Embryonic facial prominence (tissue), 1 donor: ENCODE results near the gene DNASE2.
"Not testable (repeated sequence)": the region's sequence is repeated elsewhere in the genome, so short reads cannot be mapped to it uniquely, and the experiment has no call there.

Source experiments
- DNase-seq: peaks from one replicate; pipeline ENCODE4 v3.0.0-alpha.2; 2016; ENCODE audit errors: extremely low spot score

Gene DNASE2

DNA sequence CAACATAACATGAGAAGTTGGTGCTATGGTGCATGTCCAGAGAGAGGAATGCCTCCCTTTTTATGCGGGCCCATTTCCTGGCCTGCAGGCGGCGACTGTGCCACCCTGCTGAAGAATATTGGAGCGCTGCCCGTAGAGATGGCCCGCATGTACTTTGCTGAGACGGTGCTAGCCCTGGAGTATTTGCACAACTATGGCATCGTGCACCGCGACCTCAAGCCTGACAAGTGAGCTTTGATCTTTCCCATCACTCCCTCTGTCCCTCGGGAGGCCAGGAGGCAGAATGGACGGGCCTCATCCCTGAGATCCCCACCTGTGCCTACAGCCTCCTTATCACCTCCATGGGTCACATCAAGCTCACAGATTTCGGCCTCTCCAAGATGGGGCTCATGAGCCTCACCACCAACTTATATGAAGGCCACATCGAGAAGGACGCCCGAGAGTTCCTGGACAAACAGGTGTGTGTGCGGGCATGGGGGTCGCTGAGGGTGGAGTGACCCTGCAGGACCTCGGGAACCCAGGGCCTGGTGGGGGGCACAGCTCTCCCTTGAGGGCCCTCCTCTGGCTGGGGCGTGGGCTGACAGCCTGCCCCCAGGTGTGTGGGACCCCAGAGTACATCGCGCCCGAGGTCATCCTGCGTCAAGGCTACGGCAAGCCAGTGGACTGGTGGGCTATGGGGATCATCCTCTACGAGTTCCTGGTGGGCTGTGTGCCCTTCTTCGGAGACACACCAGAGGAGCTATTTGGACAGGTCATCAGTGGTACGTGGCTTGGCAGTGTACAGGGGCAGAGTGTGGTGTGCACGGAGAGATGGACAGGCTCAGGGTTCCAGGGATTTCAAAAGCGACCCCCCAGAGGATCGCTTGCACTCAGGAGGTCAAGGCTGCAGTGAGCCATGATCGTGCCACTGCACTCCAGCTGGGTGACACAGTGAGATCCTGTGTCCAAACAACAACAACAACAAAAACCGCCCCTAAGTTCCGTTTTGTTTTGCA lies 16.2 kb downstream of the DNASE2 start:
- DNase-seq = no peak

DNA sequence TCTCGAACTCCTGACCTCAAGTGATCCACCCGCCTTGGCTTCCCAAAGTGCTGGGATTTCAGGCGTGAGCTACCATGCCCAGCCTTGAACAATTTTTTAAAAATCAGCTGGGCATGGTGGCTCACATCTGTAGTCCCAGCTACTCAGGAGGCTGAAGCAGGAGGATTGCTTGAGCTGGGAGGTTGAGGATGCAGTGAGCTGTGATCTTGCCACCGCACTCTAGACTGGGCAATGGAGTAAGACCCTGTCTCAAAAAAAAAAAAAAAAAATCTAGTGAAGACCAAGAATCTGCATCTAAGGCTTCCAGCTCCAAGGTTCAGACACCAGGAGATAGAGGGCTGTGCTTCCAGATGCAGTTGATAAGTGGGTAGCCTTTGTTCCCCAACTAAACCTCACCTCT lies 17.1 kb downstream of the DNASE2 start:
- DNase-seq = no peak

DNA sequence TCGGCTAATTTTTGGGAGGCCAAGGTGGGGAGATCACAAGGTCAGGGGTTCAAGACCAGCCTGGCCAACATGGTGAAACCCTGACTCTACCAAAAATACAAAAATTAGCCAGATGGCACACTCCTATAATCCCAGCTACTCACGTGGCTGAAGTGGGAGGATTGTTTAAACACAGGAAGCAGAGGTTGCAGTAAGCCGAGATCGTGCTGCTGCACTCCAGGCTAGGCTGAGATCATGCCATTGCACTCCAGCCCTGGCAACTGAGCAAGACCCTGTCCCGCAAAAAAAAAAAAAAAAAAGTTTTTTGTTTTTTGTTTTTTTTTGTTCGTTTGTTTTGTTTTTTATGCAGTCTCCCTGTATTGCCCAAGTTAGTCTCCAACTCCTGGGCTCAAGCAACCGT lies 21.7 kb downstream of the DNASE2 start:
- DNase-seq = no peak

DNA sequence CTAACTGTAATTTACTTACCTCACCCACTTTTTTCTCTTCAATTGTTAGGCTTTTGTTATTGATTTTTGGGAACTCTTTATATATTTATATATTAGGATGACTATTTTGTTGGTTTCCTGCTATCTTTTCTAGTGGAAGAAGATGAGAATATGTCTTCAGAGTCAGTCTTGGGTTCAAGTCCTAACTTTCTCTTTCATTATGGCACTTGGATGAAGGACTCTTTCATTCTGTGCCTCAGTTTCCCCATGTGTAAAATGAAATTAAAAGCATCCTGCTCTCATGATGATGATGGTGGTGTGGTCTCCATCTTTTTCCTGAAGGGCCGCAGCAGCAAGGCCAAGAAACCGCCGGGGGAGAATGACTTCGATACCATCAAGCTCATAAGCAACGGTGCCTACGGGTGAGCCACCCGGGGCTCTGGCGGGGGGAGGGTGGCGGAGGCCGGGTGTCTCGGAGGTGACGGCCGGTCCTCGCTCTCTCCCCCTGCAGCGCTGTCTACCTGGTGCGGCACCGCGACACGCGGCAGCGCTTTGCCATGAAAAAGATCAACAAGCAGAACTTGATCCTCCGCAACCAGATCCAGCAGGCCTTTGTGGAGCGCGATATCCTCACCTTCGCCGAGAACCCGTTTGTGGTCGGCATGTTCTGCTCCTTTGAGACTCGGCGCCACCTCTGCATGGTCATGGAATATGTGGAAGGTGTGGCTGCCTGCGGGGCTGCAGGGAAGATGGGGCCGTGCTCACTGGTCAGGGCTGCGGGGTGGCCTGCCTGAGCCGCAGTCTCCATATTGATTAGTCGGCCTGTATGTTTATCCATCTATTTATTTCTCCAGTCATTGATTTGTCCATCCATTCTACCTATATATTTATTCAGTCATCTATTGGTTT lies 23.0 kb downstream of the DNASE2 start:
- DNase-seq = no peak

DNA sequence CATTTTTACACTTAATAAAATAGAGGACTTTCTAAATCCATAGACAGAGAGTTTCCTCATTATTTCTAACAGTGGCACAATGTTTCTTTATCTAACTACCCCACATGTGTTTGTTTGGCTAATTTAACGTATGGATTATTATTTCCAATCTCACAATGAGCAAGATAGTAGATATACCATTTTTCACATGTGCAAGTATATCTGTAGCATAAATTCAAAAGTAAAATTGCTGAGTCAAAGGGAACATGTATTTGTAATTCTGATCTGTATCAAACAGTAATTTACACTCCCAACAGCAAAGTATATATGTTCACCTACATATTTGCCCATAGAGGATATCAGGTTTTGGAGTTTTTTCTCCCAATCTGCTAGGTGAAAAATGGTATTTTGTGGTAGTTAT lies 24.6 kb downstream of the DNASE2 start:
- DNase-seq = no peak

DNA sequence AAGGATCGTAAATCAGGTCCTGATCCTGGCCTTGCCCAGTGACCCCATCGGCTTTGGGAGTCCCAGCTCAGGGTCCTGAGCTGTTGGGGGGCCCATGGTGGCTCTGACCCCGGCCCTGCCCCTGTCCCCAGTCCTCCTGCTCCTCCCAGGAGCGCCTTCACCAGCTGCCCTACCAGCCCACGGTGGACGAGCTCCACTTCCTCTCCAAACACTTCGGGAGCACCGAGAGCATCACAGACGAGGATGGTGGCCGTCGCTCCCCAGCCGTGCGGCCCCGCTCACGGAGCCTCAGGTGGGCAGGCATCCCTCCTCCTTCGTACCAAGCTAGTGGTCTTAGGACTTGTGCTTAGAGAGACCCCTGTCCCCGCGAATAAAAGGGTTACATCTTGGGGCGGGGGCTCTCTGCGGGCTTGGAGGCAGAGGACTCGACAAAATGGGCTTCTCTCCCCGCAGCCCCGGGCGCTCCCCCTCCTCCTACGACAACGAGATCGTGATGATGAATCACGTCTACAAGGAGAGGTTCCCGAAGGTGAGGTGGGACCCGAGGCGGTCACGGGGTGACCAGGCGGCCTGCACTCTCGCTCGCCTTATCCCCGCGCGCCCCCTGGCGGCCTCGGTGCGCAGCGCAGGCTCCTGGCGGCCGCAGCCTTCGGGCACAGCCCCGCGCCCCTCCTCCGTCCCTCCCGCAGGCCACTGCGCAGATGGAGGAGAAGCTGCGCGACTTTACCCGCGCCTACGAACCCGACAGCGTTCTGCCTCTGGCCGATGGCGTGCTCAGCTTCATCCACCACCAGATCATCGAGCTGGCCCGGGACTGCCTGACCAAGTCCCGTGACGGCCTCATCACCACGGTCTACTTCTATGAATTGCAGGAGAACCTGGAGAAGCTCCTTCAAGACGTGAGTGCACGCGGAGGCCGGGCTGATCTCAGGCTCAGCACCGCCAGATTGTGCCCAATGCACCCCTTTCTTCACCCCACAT lies 33.8 kb downstream of the DNASE2 start:
- DNase-seq = no peak

DNA sequence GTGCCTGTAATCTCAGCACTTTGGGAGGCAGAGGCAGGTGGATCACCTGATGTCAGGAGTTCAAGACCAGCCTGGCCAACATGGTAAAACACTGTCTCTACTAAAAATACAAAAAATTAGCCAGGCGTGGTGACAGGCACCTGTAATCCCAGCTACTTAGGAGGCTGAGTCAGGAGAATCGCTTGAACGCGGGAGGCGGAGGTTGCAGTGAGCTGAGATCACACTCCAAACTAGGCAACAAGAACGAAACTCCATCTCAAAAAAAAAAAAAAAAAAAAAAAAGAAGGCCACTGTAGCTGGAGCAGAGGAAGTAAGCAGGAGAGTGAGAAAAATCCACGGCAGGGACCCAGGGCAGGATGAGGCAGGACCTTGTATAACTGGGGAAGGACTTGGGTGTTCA lies 34.6 kb downstream of the DNASE2 start:
- DNase-seq = not testable (repeated sequence)

DNA sequence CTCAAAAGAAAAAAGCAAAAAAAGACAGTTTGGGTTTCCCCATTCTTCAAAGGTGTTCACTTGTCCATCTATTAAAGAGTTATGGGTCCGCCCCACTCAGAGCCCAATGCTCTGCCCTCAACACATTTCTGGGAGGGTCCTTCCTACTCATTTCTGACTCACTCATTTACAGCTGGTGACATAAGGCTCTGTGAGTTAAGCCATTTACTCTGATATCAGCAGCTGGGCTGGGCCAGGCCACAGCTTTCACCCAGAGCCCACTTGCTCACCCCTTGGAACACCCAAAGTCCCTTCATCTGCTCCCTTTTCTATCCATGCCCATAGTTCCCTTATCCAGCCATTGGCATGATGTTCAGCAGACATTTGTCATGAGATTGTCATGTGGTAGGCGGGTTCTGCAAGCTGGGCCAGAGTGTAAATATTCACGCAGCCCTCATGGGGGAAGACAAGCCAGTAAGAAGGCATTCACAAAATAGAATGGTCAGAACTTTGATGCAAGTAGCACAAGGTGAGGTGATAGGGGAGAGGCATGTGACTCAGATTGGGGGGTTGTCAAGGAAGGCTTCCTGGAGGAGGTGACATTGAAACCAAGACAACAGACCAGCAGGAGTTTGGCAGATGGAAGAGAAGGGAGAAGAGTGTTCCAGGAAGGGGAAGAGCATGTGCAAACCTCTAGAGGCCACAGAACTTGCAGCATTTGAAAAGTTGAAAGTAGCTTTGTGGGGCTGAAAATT lies 37.1 kb downstream of the DNASE2 start:
- DNase-seq = no peak

DNA sequence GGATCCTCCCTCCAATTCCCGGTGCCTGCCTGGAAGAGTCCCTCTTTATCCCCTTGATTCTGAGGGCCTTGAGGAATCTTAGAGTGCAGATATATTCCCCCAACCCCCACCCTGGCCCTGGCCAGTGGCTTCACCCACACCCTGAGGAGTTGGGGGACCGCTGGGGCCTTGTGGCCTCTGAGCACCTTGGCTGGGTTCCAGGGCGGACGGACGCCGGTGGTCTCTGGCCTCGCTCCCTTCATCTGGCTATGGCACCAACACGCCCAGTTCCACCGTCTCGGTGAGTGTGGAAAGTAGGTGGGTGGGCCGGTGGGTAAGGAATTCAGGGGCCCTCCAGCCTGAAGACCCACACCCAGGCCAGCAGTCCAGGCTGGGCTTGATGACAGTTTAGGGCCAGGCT lies 37.9 kb downstream of the DNASE2 start:
- no peak for DNase-seq

DNA sequence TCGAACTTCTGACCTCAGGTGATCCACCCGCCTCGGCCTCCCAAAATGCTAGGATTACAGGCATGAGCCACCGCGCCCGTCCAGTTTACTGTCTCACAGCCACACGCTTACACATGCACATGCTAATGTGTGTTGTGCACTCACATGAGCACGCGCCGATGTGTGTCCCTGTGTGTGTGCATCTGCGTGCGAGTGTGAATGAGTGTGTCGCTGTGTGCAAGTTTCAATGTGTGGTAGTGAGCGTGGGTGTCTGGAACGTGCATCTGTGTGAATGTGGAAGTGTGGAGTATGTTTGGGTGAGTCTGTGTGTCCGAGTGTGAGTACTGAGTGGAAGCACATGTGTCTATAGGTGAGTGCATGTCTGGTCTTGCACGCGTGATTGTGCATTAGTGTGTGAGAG lies 38.7 kb downstream of the DNASE2 start:
- DNase-seq = no peak

DNA sequence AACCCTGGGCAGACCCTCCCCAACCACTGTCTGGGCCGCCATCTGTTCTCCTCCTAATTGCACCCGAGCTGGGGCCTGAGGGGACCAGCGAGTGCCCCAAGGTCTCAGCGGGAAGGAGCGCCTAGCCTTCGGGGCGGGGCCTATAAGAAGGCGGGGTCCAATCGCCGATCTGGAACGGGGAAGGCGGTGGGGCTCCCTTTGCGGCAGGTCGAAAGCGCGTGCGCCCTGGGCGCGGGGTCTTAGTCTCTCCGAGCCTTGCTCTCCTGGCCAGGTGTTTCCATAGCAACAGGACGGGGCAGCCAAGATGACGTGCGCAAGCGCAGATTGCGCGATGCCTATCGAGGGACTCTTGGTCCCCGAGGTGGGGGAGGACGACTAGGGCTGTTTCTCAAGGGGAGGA lies 40.2 kb downstream of the DNASE2 start:
- no peak for DNase-seq

DNA sequence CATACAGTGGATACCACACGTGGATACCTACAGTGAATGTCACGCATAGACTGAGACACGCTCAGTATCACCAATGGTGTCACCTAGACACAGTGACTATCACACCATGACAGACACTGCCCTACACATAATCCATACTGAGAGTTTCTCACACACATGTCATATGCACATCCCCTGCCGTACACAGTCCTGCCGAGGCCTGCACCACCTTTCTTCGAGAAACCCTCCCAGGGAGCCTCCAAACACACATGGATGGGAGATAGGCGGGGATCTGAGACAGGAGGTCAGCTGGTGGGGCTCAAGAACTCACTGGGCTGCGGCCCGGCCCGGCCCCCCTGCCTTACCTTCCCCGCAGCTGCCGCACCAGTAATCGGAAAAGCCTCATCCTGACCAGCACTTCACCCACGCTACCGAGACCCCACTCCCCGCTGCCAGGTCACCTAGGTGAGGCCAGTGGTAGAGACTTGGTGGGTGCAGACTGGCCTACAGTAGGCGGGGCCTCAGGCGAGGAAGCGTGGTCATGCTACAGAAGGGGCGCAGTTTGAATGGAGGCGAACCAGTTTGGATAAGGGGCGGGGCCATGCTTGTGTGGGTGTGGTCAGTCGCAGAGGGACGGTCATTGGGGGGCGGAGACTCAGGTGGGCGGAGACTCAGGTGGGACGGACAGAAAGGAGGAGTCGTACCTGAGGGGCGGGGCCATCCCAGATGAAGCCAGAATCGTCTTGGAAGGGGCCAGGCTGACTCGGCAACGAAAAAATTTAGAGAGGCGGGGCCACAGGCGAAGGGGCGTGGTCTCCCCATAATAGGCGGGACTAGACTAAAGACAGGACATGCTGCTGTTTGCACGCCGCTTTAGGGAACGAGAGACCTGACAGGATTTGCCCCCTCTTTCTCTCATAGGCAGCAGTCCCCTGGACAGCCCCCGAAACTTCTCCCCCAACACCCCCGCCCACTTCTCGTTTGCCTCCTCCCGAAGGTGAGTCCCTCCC lies 40.9 kb downstream of the DNASE2 start:
- DNase-seq = no peak

DNA sequence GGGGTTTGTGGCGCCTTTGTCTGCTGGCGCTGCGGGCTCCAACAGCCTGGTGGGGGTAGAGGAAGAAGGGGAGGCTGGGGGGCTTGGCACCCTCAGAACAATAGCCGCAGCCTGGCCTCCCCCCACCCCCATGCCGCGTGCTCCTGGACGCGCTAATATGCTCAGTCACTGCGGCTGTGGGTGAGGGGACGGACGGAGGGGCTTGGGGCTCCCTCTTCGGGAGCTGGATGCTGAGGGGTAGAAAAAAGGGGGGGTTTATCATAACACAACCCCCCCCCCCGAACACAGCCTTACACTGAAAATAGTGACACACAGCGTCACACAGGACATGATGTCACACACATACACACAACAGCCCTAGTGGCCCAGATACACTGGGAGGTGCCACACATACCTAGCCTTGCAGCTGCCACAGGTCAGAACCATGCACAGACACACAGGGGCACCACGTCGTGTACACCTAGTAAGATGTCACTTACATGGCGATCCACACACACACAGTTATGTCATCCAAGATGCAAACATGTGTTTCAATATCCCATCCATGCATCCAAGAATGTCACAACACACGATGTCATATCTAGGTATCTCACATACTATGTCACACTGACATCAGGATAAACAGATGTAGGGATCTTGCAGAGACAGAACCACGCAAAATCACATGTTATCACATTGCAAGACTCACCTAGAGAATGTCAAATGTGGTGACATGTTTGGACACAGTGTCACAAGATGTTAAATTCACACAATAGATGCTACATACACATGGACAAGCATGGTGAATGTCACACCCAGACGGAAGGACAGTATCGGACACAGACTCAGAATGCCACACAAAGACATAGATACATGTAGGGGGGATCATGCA lies 42.1 kb downstream of the DNASE2 start:
- no peak for DNase-seq

DNA sequence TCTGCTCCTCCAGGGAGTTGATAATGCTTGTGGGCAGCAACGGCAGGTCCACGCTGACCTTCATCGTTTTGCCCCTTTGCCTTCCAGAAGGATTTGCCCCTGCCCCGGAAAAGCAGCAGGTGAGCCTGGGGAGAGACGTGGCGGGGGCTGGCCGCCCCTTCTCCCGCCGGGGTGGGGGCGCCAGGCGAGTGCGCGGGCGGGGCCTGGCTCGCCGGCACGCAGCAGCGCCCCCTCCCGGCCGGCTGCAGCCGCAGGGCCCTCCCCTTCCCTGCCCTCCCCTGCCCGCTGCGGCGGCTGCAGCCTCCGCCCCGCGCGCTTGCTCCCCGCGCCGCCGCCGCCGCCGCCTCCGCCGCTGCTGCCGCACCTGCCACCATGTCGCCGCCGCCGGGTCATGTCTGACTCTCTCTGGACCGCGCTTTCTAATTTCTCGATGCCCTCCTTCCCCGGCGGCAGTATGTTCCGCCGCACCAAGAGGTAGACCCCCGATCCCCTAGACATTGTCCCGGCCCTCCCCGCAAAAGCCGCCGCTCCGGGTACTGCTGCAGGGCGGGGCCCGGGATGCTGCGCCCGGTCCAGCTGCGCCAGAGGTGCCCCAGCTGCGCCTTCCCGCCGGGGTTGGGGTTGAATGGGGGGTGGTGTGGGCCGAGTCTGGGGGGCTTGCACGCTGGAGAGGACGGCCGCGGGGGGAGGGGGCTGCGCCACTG lies 42.9 kb downstream of the DNASE2 start, which contains the start of gene MAST1:
Gene MAST1 (plus strand): TSS at position 334 of the 704 bp plus-strand sequence. CDS start 58 bp downstream, at position 392.
- no peak for DNase-seq

DNA sequence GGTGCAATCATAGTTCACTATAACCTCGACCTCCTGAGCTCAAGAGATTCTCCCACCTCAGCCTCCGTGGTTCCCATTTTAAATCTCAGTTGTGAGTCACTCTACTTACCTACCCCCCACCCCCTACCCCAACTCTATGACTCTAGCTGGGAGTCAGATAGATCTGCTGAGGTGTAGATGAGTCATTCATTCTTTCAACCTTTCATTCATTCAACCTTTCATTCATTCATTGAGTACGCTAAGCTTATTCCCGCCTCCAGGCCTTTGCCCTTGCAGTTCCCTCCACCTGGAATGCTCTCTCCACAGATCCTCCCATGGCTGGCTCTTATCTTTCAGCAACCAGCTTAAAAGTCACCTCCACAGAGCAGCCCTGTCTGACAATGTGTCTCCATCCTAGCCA lies 44.0 kb downstream of the DNASE2 start:
- DNase-seq = no peak

DNA sequence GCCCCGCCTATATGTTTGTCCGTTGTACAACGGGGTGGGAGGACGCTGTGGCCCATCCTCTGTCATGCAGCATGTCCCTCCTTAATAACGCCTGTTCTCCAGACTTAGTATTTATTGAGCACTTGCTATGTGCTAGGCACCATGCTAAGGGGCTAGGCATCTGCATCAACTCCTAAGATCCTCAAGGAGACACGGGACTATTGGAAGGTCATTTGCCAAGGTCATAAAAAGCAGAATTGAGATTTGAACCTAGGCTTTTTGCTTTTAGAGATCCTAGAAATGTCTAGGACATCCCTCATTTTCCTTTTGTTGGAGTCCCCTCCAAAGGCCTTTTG lies 44.8 kb downstream of the DNASE2 start:
- DNase-seq = no peak

DNA sequence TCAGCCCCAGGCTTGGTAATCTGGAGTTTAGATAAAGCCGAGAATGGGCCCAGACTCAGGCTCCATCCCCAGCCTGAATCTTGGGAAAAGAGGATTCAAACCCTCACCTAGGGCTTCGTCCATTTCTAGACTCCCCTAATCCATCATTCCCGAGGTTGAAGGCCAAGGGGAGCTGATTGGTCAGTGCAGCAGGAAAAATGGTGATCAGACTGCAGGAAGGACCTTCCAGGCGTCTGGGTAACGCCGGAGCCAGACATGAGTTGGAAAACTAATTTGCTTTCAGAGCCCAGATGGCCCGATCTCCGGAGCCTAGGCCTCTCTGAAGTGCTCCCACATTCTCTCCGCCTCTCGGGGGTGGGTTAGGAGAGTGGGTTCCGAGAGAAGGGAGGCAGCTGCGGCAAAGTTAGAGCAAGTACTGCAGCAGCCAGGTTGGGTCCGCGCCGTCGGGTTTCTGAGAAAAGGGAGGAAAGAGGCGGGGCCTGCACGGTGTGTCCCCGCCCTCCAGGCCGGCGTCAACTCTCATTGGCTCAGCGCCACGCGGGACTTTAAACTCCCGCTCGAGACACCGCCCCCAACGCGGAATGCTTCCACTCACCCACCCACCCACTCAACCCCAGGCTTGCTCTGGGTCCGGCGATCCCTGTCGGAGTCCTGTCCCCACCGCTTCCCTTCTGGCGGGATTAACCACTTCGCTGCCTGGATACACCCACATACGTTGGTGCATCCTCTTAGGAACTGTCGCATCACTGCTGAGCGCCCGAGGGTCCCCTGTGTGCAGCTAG lies 46.1 kb downstream of the DNASE2 start:
- DNase-seq = no peak
